ENCODE results near the gene U2AF2. TPM values are rescaled to one million over a fixed set of nuclear protein-coding genes. Genes with fewer than 3 reads are reported as not detected.

U2AF2 gene
- total and polyA plus RNA-seq, 2 experiments from 2014 or later = 16.1 to 99.6 TPM

DNA sequence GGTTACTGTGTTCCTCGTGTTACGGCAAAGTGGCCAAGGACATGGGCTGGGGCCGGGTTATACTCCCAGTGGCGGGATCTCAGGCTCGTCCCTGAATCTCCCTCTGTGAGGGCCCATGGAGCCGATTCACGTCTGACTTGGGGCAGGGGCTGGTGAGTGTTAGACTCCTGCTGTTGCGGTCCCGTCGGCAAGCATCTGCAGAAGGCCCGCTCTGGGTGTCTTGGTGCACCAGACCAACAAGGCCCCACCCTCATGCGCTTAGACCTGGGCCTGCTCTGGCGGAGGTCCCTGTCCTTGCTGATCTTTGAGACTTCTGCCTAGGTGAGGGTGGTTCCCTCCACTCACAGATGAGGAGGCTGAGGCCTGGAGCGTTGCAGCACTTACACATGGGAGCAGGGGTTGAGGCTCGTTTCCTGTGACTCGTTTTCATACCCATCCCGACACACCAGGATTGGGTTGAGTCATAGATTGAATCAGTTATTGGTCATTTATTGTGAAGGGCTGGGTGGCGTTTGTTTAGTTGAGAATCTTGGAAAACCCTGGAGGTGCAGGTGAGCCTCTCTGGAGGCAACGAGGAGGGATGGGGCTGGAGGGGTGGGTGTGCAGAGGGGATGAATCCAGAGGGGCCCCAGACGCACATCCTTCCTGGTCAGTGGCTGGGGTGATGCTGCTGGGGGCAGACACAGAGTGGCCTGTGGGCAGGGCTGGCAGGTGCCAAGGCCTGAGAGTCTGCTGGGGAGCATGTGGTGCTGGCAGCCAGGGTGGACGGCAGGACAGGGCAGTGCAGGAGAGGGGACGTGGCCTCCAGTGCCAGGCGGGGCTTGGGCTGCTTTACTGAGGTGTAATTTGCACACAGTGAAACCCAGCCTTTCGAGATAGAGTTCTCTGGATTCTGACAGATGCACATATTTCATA is 24.8 kb downstream of the U2AF2 start:
- H3K9me3 ChIP-seq (ENCODE audit: low read depth) = no peaks in the 10 kb centered on the region
- peaks cover 86% of the 10 kb centered on the region for H3K79me2 ChIP-seq
- H4K20me1 ChIP-seq (ENCODE audit: insufficient read depth, poor library complexity, severe bottlenecking) = peaks cover 51% of the 10 kb centered on the region
- no peak overlapping the region for H3K4me2 ChIP-seq
- H3K9me2 ChIP-seq (replicated peaks; ENCODE audit: insufficient read depth) = no peaks in the 10 kb centered on the region
- WGBS (ENCODE audit: low lambda C conversion rate, missing lambda C conversion rate) = 93% methylated on average over 24 of the region's 24 CpGs
- peaks cover 36% of the 10 kb centered on the region for H3K4me1 ChIP-seq (ENCODE audit: insufficient read depth)
- no peak for DNase-seq (ENCODE audit: low spot score)
- H3K27ac ChIP-seq = no peak overlapping the region
- no peak overlapping the region for H2AFZ ChIP-seq
- no peaks in the 10 kb centered on the region for H3K27me3 ChIP-seq
- no peaks in the 10 kb centered on the region for H3K36me3 ChIP-seq (replicated peaks; ENCODE audit: insufficient read depth, low read depth)
- TF ChIP-seq EZH2phosphoT487 (IDR thresholded peaks at IDR 0.05; ENCODE audit: low read depth, severe bottlenecking, unreplicated experiment) (no peak), EZH2 (IDR thresholded peaks at IDR 0.05; ENCODE audit: borderline replicate concordance) (no peak)
- TF ChIP-seq, protein P1, sequence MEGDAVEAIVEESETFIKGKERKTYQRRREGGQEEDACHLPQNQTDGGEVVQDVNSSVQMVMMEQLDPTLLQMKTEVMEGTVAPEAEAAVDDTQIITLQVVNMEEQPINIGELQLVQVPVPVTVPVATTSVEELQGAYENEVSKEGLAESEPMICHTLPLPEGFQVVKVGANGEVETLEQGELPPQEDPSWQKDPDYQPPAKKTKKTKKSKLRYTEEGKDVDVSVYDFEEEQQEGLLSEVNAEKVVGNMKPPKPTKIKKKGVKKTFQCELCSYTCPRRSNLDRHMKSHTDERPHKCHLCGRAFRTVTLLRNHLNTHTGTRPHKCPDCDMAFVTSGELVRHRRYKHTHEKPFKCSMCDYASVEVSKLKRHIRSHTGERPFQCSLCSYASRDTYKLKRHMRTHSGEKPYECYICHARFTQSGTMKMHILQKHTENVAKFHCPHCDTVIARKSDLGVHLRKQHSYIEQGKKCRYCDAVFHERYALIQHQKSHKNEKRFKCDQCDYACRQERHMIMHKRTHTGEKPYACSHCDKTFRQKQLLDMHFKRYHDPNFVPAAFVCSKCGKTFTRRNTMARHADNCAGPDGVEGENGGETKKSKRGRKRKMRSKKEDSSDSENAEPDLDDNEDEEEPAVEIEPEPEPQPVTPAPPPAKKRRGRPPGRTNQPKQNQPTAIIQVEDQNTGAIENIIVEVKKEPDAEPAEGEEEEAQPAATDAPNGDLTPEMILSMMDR (IDR thresholded peaks at IDR 0.05; ENCODE audit: poor library complexity) = no peak
- no peak overlapping the region for H3K4me3 ChIP-seq

DNA sequence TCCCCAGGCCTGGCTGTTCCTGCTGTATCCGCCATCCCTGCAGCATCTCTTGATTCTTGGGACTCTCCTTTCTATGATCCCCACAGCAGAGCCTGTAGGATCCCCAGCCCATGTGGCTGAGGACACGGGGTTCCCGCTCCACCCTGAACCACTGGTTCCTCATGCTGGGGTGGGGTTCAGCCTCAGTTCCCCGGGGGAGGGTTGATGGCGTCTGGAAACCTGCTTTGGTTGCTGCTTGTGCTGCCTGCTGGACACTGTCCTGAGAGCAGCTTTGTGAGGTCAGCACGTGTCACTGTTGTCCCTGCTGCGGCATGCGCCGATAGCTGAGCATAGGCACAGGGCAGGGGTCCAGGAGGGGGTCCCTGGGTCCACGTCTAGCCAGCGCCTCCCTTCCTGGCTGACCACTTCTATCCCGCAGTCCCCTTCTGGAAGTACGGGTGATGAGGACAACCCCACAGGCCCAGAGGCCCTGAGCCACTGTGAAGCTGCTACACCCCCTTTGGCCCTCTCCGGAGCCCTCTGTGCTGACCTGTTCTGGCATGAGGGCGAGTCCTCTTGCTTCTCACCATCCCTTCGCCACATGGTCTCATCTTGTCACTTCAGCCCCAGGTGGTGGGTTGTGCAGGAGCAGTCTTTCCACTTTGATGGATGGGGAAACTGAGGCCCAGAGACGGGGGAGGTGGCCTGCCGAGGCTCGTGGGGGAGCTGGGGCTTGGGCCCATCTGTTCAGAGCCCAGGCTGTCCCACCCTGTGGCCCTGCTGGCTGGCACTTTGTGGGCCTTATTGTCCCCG is 25.7 kb downstream of the U2AF2 start:
- 98% methylated on average over 20 of the region's 20 CpGs for WGBS (ENCODE audit: low lambda C conversion rate, missing lambda C conversion rate)
- Histone ChIP-seq H3K36me3 (replicated peaks; ENCODE audit: insufficient read depth, low read depth) (no peaks in the 10 kb centered on the region), H3K27ac (no peak overlapping the region)

DNA sequence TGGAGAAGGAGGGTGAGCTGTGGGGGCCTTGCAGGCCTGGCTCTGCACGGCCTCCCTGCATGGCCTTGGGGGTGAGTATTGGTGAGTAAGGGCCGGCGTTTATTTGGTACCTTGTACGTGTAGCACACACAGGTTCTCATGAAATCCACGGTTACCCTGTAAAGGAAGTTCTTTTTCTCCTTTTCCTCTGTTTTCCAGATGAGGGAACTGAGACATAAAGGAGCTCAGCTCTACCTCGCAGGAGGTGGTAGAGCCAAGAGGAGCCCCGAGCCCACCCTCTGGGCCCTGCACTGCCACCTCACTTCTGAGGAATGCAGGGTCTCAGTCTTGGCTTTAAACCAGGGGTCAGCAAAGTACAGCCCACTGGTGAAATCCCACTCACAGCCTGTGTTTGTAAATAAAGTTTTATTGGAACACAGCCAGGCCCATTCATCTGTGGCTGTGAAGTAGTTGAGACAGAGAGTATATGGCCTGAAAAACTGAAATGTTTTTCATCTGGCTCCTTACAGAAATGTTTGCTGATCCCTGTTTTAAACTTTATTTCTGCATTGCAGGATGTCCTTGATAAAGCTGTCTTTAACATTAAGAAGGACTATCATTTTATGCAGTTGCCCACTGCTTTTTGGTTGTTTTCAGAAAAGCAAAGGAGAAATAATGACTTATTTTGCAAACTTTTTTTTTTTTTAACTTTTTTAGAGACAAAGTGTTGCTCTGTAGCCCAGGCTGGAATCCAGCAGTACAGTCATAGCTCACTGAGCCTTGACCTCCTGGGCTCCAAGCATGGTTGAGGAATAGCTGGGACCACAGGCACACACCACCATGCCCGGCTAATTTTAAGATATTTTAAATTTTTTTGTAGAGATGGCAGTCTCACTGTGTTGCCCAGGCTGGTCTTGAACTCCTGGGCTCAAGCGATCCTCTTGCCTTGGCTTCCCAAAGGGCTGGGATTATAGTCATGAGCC is 26.6 kb downstream of the U2AF2 start:
- Histone ChIP-seq H3K36me3 (replicated peaks; ENCODE audit: insufficient read depth, low read depth) (no peaks in the 10 kb centered on the region), H2AFZ (no peak overlapping the region), H3K27me3 (no peaks in the 10 kb centered on the region), H3K9me3 (ENCODE audit: low read depth) (no peaks in the 10 kb centered on the region), H3K79me2 (peaks cover 92% of the 10 kb centered on the region), H3K4me2 (no peak overlapping the region), H3K4me3 (no peak overlapping the region), H3K9me2 (replicated peaks; ENCODE audit: insufficient read depth) (no peaks in the 10 kb centered on the region), H3K27ac (no peak overlapping the region), H4K20me1 (ENCODE audit: insufficient read depth, poor library complexity, severe bottlenecking) (peaks cover 53% of the 10 kb centered on the region), H3K4me1 (ENCODE audit: insufficient read depth) (peaks cover 41% of the 10 kb centered on the region)
- WGBS (ENCODE audit: low lambda C conversion rate, missing lambda C conversion rate) = 91% methylated on average over 9 of the region's 9 CpGs
- DNase-seq (ENCODE audit: low spot score) = no peak
- TF ChIP-seq EZH2phosphoT487 (IDR thresholded peaks at IDR 0.05; ENCODE audit: low read depth, severe bottlenecking, unreplicated experiment) (no peak), EZH2 (IDR thresholded peaks at IDR 0.05; ENCODE audit: borderline replicate concordance) (no peak)
- TF ChIP-seq, protein P1 (IDR thresholded peaks at IDR 0.05; ENCODE audit: poor library complexity) = no peak

More for the DNA sequence above, 25.7 kb downstream of the U2AF2 start:
- DNase-seq (ENCODE audit: low spot score) = no peak
- peaks cover 92% of the 10 kb centered on the region for H3K79me2 ChIP-seq
- no peaks in the 10 kb centered on the region for H3K9me3 ChIP-seq (ENCODE audit: low read depth)
- H3K9me2 ChIP-seq (replicated peaks; ENCODE audit: insufficient read depth) = no peaks in the 10 kb centered on the region
- no peak overlapping the region for H3K4me2 ChIP-seq
- H2AFZ ChIP-seq = no peak overlapping the region
- no peak overlapping the region for H3K4me3 ChIP-seq
- H3K27me3 ChIP-seq = no peaks in the 10 kb centered on the region
- peaks cover 51% of the 10 kb centered on the region for H4K20me1 ChIP-seq (ENCODE audit: insufficient read depth, poor library complexity, severe bottlenecking)
- peaks cover 41% of the 10 kb centered on the region for H3K4me1 ChIP-seq (ENCODE audit: insufficient read depth)
- TF ChIP-seq EZH2 (IDR thresholded peaks at IDR 0.05; ENCODE audit: borderline replicate concordance) (no peak), EZH2phosphoT487 (IDR thresholded peaks at IDR 0.05; ENCODE audit: low read depth, severe bottlenecking, unreplicated experiment) (no peak)
- TF ChIP-seq, protein P1 (IDR thresholded peaks at IDR 0.05; ENCODE audit: poor library complexity) = no peak

All from hepatocyte (in vitro differentiated cells).